ENCODE measurements around the gene CXCL12.

Gene CXCL12

GRCh38 chr10:44333511-44333910 lies 51.4 kb downstream of the CXCL12 start:
- Histone ChIP-seq H3K9ac (ENCODE audit: low read depth, low read length) (no peak overlapping the region), H3K27me3 (ENCODE audit: control insufficient read depth, insufficient read depth, low read length) (no peaks in the 10 kb centered on the region), H3K9me3 (ENCODE audit: control insufficient read depth, insufficient read depth, low read length) (no peaks in the 10 kb centered on the region), H3K4me3 (ENCODE audit: low read depth, low read length) (no peak overlapping the region), H3K36me3 (ENCODE audit: control insufficient read depth, insufficient read depth, low read length) (no peaks in the 10 kb centered on the region), H3K4me1 (ENCODE audit: control insufficient read depth, insufficient read depth, low read length) (no peaks in the 10 kb centered on the region), H3K27ac (ENCODE audit: low read depth, low read length) (no peak overlapping the region)

GRCh38 chr10:44332465-44332864 lies 52.4 kb downstream of the CXCL12 start:
- Histone ChIP-seq H3K9ac (ENCODE audit: low read depth, low read length) (no peak overlapping the region), H3K27me3 (ENCODE audit: control insufficient read depth, insufficient read depth, low read length) (no peaks in the 10 kb centered on the region), H3K27ac (ENCODE audit: low read depth, low read length) (no peak overlapping the region), H3K4me1 (ENCODE audit: control insufficient read depth, insufficient read depth, low read length) (no peaks in the 10 kb centered on the region), H3K4me3 (ENCODE audit: low read depth, low read length) (no peak overlapping the region), H3K36me3 (ENCODE audit: control insufficient read depth, insufficient read depth, low read length) (no peaks in the 10 kb centered on the region), H3K9me3 (ENCODE audit: control insufficient read depth, insufficient read depth, low read length) (no peaks in the 10 kb centered on the region)

GRCh38 chr10:44330431-44330830 lies 54.5 kb downstream of the CXCL12 start:
- Histone ChIP-seq H3K36me3 (ENCODE audit: control insufficient read depth, insufficient read depth, low read length) (no peaks in the 10 kb centered on the region), H3K27ac (ENCODE audit: low read depth, low read length) (no peak overlapping the region), H3K27me3 (ENCODE audit: control insufficient read depth, insufficient read depth, low read length) (peaks cover 3% of the 10 kb centered on the region; the same call in 1 of the 2 replicates), H3K4me1 (ENCODE audit: control insufficient read depth, insufficient read depth, low read length) (no peaks in the 10 kb centered on the region), H3K4me3 (ENCODE audit: low read depth, low read length) (no peak overlapping the region), H3K9ac (ENCODE audit: low read depth, low read length) (no peak overlapping the region), H3K9me3 (ENCODE audit: control insufficient read depth, insufficient read depth, low read length) (no peaks in the 10 kb centered on the region)

GRCh38 chr10:44327461-44327860 lies 57.4 kb downstream of the CXCL12 start:
- no peak overlapping the region for H3K4me3 ChIP-seq (ENCODE audit: low read depth, low read length)
- peaks cover 3% of the 10 kb centered on the region; the same call in 1 of the 2 replicates for H3K27me3 ChIP-seq (ENCODE audit: control insufficient read depth, insufficient read depth, low read length)
- H3K9me3 ChIP-seq (ENCODE audit: control insufficient read depth, insufficient read depth, low read length) = no peaks in the 10 kb centered on the region
- H3K27ac ChIP-seq (ENCODE audit: low read depth, low read length) = no peak overlapping the region
- H3K4me1 ChIP-seq (ENCODE audit: control insufficient read depth, insufficient read depth, low read length) = no peaks in the 10 kb centered on the region
- H3K9ac ChIP-seq (ENCODE audit: low read depth, low read length) = no peak overlapping the region
- no peaks in the 10 kb centered on the region for H3K36me3 ChIP-seq (ENCODE audit: control insufficient read depth, insufficient read depth, low read length)

All from HUES48 (cell line).